UCSD-AML1 (cell line): ENCODE measurements around the gene COL8A2.
"Not testable (repeated sequence)": the region's sequence is repeated elsewhere in the genome, so short reads cannot be mapped to it uniquely, and the experiment has no call there.

Source experiments
- DNase-seq: peaks from one replicate; lab custom pipeline; 2025; ENCODE audit not compliant: unreplicated experiment; lab: John Stamatoyannopoulos, UW

The COL8A2 gene

GRCh38 chr1:36125129-36125991 lies at the start of gene COL8A2:
TSS of gene COL8A2 (minus strand) at chr1:36125222. CDS start at chr1:36100242, 24,980 bp downstream.
- no peak for DNase-seq

GRCh38 chr1:36174713-36175112 lies 49.7 kb upstream of the COL8A2 start:
- DNase-seq = no peak

GRCh38 chr1:36172983-36173382 lies 48.0 kb upstream of the COL8A2 start:
- no peak for DNase-seq

GRCh38 chr1:36172017-36172747 lies 47.2 kb upstream of the COL8A2 start:
- DNase-seq = no peak

- no peak for DNase-seq
These were observed 45.8 kb upstream of the COL8A2 start for GRCh38 chr1:36170643-36171412.

GRCh38 chr1:36168514-36168913 lies 43.5 kb upstream of the COL8A2 start:
- DNase-seq = no peak

- no peak for DNase-seq
These were observed 42.2 kb upstream of the COL8A2 start for GRCh38 chr1:36166938-36167905.

GRCh38 chr1:36166136-36166535 lies 41.1 kb upstream of the COL8A2 start:
- DNase-seq = no peak

- no peak for DNase-seq
These were observed 40.1 kb upstream of the COL8A2 start for GRCh38 chr1:36165145-36165544.

GRCh38 chr1:36164361-36164760 lies 39.3 kb upstream of the COL8A2 start:
- DNase-seq = no peak

GRCh38 chr1:36163426-36163825 lies 38.4 kb upstream of the COL8A2 start:
- no peak for DNase-seq

GRCh38 chr1:36162680-36163239 lies 37.7 kb upstream of the COL8A2 start:
- no peak for DNase-seq

- peak; percentile 43 for DNase-seq
These were observed 36.9 kb upstream of the COL8A2 start for GRCh38 chr1:36161641-36162531.

- peak; percentile 81 for DNase-seq
These were observed 36.0 kb upstream of the COL8A2 start for GRCh38 chr1:36160949-36161485.

GRCh38 chr1:36160388-36160948 lies 35.4 kb upstream of the COL8A2 start:
- no peak for DNase-seq

GRCh38 chr1:36159614-36160387 lies 34.8 kb upstream of the COL8A2 start:
- DNase-seq = no peak

GRCh38 chr1:36158827-36159252 lies 33.8 kb upstream of the COL8A2 start:
- DNase-seq = not testable (repeated sequence)
